GM21825 (cell line): Measurements from ENCODE around the gene TRIM23.

Experiments
- ATAC-seq: cut with Tn5 transposase; IDR thresholded peaks from one replicate; pipeline ENCODE4 v1.9.1; 2021; ENCODE audit warnings: mild to moderate bottlenecking, moderate library complexity; ENCODE audit not compliant: unreplicated experiment

TRIM23 gene

GRCh38 chr5:65566505-65566904, 57.6 kb downstream of the TRIM23 start:
- no peak for ATAC-seq

- no peak for ATAC-seq
These were observed 60.4 kb downstream of the TRIM23 start for GRCh38 chr5:65563777-65564176.

DNA sequence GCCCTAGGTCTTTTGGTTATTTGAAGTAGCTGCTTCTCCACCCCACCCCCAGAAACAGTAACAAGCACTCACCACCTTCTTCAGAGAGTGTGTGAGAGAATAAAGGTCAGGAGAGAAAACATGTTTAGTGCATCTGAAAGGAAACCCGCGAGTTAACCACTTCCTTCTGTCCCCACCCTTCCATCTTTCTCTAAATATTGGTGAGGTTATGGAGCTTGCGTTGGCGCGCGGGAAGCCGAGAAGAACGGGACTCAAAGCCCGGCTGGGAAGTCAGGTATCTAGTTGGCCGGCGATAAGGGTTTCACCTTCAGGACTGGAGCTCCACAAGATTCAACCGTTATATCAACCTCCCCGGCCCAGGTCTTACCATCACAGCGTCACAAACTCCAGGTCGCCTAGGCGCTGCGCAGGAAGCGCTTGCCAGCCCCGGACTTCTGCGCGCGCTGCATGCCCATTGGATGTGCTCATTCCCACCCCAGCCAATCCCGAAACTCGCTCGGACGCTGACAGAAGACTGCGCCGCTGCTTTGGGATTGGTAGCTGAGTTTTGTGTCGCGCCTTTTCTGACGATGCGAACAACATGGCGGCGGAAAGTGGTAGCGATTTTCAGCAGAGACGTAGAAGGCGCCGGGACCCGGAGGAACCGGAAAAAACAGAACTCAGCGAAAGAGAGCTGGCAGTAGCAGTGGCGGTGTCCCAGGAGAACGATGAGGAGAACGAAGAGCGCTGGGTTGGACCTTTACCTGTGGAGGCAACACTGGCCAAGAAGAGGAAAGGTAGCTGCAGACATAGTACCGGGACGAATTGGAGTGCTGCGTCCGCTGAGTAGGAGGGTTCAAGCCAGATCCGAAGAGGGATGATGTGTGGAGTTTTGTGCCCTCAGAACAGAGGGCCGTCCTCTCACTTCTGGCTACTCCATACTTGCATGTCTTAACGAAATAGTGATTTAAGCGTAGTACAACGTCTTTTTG, 61.1 kb downstream of the TRIM23 start, which contains the start of the genes CENPK and PPWD1:
Gene CENPK, minus strand, starts transcription at position 438 of the 971 bp plus-strand sequence. CDS start 8,261 bp downstream, outside the sequence.
Gene PPWD1, plus strand, starts transcription at position 566 of the 971 bp plus-strand sequence. Its CDS starts 15 bp downstream, at position 581.
- ATAC-seq, result peak; percentile 100

GRCh38 chr5:65556718-65557117, 67.4 kb downstream of the TRIM23 start:
- no peak for ATAC-seq

GRCh38 chr5:65556181-65556580, 68.0 kb downstream of the TRIM23 start:
- ATAC-seq, result no peak

DNA sequence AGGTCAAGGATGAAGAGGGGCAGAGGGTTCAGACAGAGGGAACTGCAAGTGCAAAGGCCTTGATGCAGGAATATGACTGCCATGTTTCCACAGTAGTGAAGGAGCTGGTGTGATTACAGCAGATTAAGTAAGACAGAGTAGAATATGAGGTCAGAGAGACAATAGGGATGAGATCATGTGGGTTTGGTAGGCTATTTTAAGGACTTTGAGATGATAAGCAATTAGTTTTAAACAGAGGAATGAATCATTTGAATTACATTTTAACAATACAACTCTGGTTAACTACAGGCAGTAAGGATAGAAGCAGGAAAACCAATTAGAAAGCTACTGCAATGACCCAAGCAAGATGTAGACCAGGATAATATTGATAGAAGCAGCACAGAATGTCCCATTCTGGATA, 68.8 kb downstream of the TRIM23 start:
- ATAC-seq, result no peak

GRCh38 chr5:65553941-65554340, 70.2 kb downstream of the TRIM23 start:
- no peak for ATAC-seq

GRCh38 chr5:65548281-65548680, 75.9 kb downstream of the TRIM23 start:
- ATAC-seq, result no peak

- no peak for ATAC-seq
These were observed 78.0 kb downstream of the TRIM23 start for GRCh38 chr5:65546141-65546540.

DNA sequence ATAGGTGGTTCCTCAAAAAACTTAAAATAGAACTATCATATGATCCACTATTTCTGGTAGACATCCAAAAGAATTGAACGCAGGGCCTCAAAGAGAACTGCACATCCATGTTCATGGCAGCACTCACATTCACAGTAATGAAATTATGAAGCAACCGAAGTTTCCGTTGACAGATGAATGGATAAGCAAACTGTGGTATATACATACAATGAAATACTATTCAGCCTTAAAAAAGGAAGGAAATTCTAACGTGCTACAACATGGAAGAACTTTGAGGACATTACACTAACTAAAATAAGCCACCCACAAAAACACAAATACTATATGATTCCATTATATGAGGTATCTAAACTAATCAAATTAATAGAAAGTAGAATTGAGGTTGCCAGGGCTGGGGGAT, 79.7 kb downstream of the TRIM23 start:
- ATAC-seq, result no peak

DNA sequence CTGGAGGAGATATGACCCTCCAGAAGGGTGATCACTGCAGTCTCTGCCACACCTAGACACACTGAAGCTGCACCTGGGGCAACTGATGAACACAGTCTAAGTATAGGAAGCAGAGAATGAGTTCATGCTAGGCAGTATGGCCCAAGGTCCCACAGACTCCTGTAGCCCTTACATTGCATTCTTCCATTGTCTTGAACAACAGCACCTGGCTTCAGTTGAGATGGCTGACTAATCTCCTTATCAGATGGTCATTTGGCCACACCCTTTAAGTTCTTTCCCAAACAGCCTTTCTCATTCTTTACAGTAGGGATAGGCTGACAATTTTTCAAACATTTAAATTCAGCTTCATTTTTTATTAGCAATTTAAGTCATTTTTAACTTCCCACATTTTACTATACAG, 84.3 kb downstream of the TRIM23 start:
- no peak for ATAC-seq
